HEK293 (cell line): Measurements from ENCODE around the gene ERCC1.
A peak's percentile ranks its signal among the peaks of the same experiment; 100 is the strongest.

Source experiments
- CTCF ChIA-PET: fragments of 350-600 bp; formaldehyde crosslinking; extraction: SDS; loops from one replicate; lab custom pipeline; 2021; ENCODE audit warnings: antibody characterized with exemption; lab: Yijun Ruan, JAX
- POLR2A ChIA-PET: fragments of 300-600 bp; formaldehyde crosslinking; extraction: SDS; loops from one replicate; lab custom pipeline; 2020; ENCODE audit warnings: antibody characterized with exemption, inconsistent platforms; lab: Yijun Ruan, JAX
- H3K27ac ChIP-seq: fragments of 200-500 bp; sonication (Bioruptor generic); 2 replicates; pipeline ENCODE4 v1.5.1; 2014; ENCODE audit warnings: low read depth, low read length, control low read depth, inconsistent platforms; ENCODE audit errors: extremely low read depth
- H3K36me3 ChIP-seq, 2 experiments: fragments of 200-500 bp in 1 of 2; sonication (Bioruptor generic) in 1 of 2; 1 replicate in 1 of 2; 2 replicates in 1 of 2; pipeline ENCODE4 v1.5.1; 2014 to 2017; ENCODE audit warnings: inconsistent platforms in 2 of 2, low read length in 2 of 2; ENCODE audit not compliant: control insufficient read depth in 2 of 2, insufficient read depth in 1 of 2
- H3K4me1 ChIP-seq: fragments of 200-500 bp; sonication (Bioruptor generic); 2 replicates; pipeline ENCODE4 v1.5.1; 2014; ENCODE audit warnings: mild to moderate bottlenecking, low read length, inconsistent platforms; ENCODE audit not compliant: control insufficient read depth, insufficient read depth
- H3K4me3 ChIP-seq: 2 replicates; pipeline ENCODE4 v1.5.1; 2011; ENCODE audit warnings: low read depth, mild to moderate bottlenecking, control low read depth, low read length, moderate library complexity
- H3K9me3 ChIP-seq: fragments of 200-500 bp; sonication (Bioruptor generic); 2 replicates; pipeline ENCODE4 v1.5.1; 2014; ENCODE audit warnings: low read depth, low read length, inconsistent platforms; ENCODE audit not compliant: control insufficient read depth, insufficient read depth
- ATF2 ChIP-seq: fragments of 450-650 bp; formaldehyde crosslinking; IDR thresholded peaks from 2 replicates; pipeline ENCODE4 v1.5.1; 2016; ENCODE audit warnings: missing biosample characterization, missing genetic modification characterization, low read depth
- FEZF1 ChIP-seq: fragments of 450-650 bp; formaldehyde crosslinking; IDR thresholded peaks from 2 replicates; pipeline ENCODE4 v1.5.1; 2016; ENCODE audit warnings: missing biosample characterization, missing genetic modification characterization
- GLIS1 ChIP-seq: fragments of 450-650 bp; formaldehyde crosslinking; IDR thresholded peaks from 2 replicates; pipeline ENCODE4 v1.5.1; 2016; ENCODE audit warnings: missing biosample characterization, missing genetic modification characterization
- GLIS2 ChIP-seq: fragments of 450-650 bp; formaldehyde crosslinking; IDR thresholded peaks from 2 replicates; pipeline ENCODE4 v1.5.1; 2016; ENCODE audit warnings: missing biosample characterization, missing genetic modification characterization
- SP2 ChIP-seq: fragments of 450-650 bp; formaldehyde crosslinking; IDR thresholded peaks from 2 replicates; pipeline ENCODE4 v1.5.1; 2016; ENCODE audit warnings: missing biosample characterization, missing genetic modification characterization
- WT1 ChIP-seq: fragments of 450-650 bp; formaldehyde crosslinking; IDR thresholded peaks from 2 replicates; pipeline ENCODE4 v1.5.1; 2016; ENCODE audit warnings: missing biosample characterization, missing genetic modification characterization
- ZBTB17 ChIP-seq: fragments of 450-650 bp; formaldehyde crosslinking; IDR thresholded peaks from 2 replicates; pipeline ENCODE4 v1.5.1; 2016; ENCODE audit warnings: missing biosample characterization, missing genetic modification characterization
- ZBTB21 ChIP-seq: fragments of 450-650 bp; formaldehyde crosslinking; IDR thresholded peaks from 2 replicates; pipeline ENCODE4 v1.5.1; 2017; ENCODE audit warnings: missing biosample characterization, missing genetic modification characterization
- ZBTB8A ChIP-seq: fragments of 450-650 bp; formaldehyde crosslinking; IDR thresholded peaks from 2 replicates; pipeline ENCODE4 v1.5.1; 2016; ENCODE audit warnings: missing biosample characterization, missing genetic modification characterization
- ZFP37 ChIP-seq: fragments of 450-650 bp; formaldehyde crosslinking; IDR thresholded peaks from 2 replicates; pipeline ENCODE4 v1.5.1; 2016; ENCODE audit warnings: missing biosample characterization, missing genetic modification characterization
- ZFP69B ChIP-seq: fragments of 450-650 bp; formaldehyde crosslinking; IDR thresholded peaks from 2 replicates; pipeline ENCODE4 v1.5.1; 2016; ENCODE audit warnings: missing biosample characterization, missing genetic modification characterization
- ZNF148 ChIP-seq: fragments of 450-650 bp; formaldehyde crosslinking; IDR thresholded peaks from 2 replicates; pipeline ENCODE4 v1.5.0; 2017; ENCODE audit warnings: missing biosample characterization, missing genetic modification characterization, borderline replicate concordance
- ZNF280D ChIP-seq: fragments of 450-650 bp; formaldehyde crosslinking; IDR thresholded peaks from 2 replicates; pipeline ENCODE4 v1.5.1; 2016; ENCODE audit warnings: missing biosample characterization, missing genetic modification characterization
- ZNF311 ChIP-seq: fragments of 450-650 bp; formaldehyde crosslinking; IDR thresholded peaks from 2 replicates; pipeline ENCODE4 v1.5.1; 2017; ENCODE audit warnings: missing biosample characterization, missing genetic modification characterization, borderline replicate concordance
- ZNF398 ChIP-seq: fragments of 450-650 bp; formaldehyde crosslinking; IDR thresholded peaks from 2 replicates; pipeline ENCODE4 v1.5.1; 2017; ENCODE audit warnings: missing biosample characterization, missing genetic modification characterization
- ZNF473 ChIP-seq: fragments of 450-650 bp; formaldehyde crosslinking; IDR thresholded peaks from 2 replicates; pipeline ENCODE4 v1.5.1; 2017; ENCODE audit warnings: missing biosample characterization, missing genetic modification characterization
- ZNF501 ChIP-seq: fragments of 450-650 bp; formaldehyde crosslinking; IDR thresholded peaks from 2 replicates; pipeline ENCODE4 v1.5.1; 2016; ENCODE audit warnings: missing biosample characterization, missing genetic modification characterization
- ZNF513 ChIP-seq: fragments of 450-650 bp; IDR thresholded peaks from 2 replicates; pipeline ENCODE4 v1.5.1; 2018; ENCODE audit warnings: missing biosample characterization, missing genetic modification characterization
- ZNF610 ChIP-seq: fragments of 450-650 bp; formaldehyde crosslinking; IDR thresholded peaks from 2 replicates; pipeline ENCODE4 v1.5.1; 2016; ENCODE audit warnings: missing biosample characterization, missing genetic modification characterization, borderline replicate concordance
- ZNF76 ChIP-seq: fragments of 450-650 bp; formaldehyde crosslinking; IDR thresholded peaks from 2 replicates; pipeline ENCODE4; 2016; ENCODE audit warnings: low read depth, missing biosample characterization, missing genetic modification characterization, borderline replicate concordance
- ZSCAN5A ChIP-seq: fragments of 450-650 bp; formaldehyde crosslinking; IDR thresholded peaks from 2 replicates; pipeline ENCODE4 v1.5.1; 2016; ENCODE audit warnings: missing biosample characterization, missing genetic modification characterization
- ZXDB ChIP-seq: fragments of 450-650 bp; formaldehyde crosslinking; IDR thresholded peaks from 2 replicates; pipeline ENCODE4 v1.5.1; 2016; ENCODE audit warnings: missing biosample characterization, missing genetic modification characterization

The ERCC1 gene

GRCh38 chr19:45443462-45444317 is 20.0 kb upstream of the ERCC1 start (continued):
- peak; percentile 68 for TF ChIP-seq GLIS2 (tag by site-specific recombination)
- TF ChIP-seq ZNF280D (tag by site-specific recombination) = 0 out of 2 replicates have a peak, but pooled peaks have one; percentile 41
- TF ChIP-seq ZFP69B = peak; percentile 30
- peak; percentile 72; the same call in 1 of the 2 replicates for TF ChIP-seq ZFP37 (tag by site-specific recombination)
- TF ChIP-seq WT1 = peak; percentile 25; the same call in 1 of the 2 replicates
- peak; percentile 13; the same call in 1 of the 2 replicates for TF ChIP-seq ZNF76 (tag by site-specific recombination)
- TF ChIP-seq ATF2 = peak; percentile 88
- peak; percentile 83 for TF ChIP-seq GLIS1
- TF ChIP-seq ZXDB (tag by site-specific recombination) = peak; percentile 78
- TF ChIP-seq ZBTB8A (tag by site-specific recombination) = peak; percentile 64
- no peak for TF ChIP-seq ZNF148
- peak; percentile 69; the same call in 1 of the 2 replicates for TF ChIP-seq ZNF610 (tag by site-specific recombination)
- TF ChIP-seq FEZF1 (tag by site-specific recombination) = peak; percentile 51
- TF ChIP-seq, all 188 proteins: peak for 50

- Histone ChIP-seq H3K36me3 (no peaks in the 10 kb centered on the region), H3K9me3 (no peaks in the 10 kb centered on the region), H3K27ac (no peak overlapping the region), H3K4me1 (0 out of 2 replicates have a peak, but pooled peaks cover 4% of the 10 kb centered on the region), H3K4me3 (peak overlapping the region; percentile 27)
- ChIA-PET CTCF (interaction anchor here (0.5 to 5.8 kb wide), 4 partner anchors 35 to 318 kb away, joined by 3 to 87 read pairs (median 5); no protein-coding TSS in a partner anchor), POLR2A (interaction anchor here (0.9 to 1.0 kb wide), 2 partner anchors 25 to 27 kb away, joined by 3 to 5 read pairs; partner anchors contain the start of gene FOSB)
- no peak for TF ChIP-seq ZNF473 (tag by site-specific recombination)
- peak; percentile 1 for TF ChIP-seq SP2 (tag by site-specific recombination)
- TF ChIP-seq ZNF311 (tag by site-specific recombination) = no peak
- TF ChIP-seq ZNF398 (tag by site-specific recombination) = peak; percentile 23
- TF ChIP-seq ZNF501 (tag by site-specific recombination) = 0 out of 2 replicates have a peak, but pooled peaks have one; percentile 5
- no peak for TF ChIP-seq ZSCAN5A (tag by site-specific recombination)
- TF ChIP-seq ZBTB17 (tag by site-specific recombination) = peak; percentile 79
- TF ChIP-seq ZNF513 (tag by site-specific recombination) = 0 out of 2 replicates have a peak, but pooled peaks have one; percentile 39
- TF ChIP-seq ZBTB21 (tag by site-specific recombination) = peak; percentile 84
Observed at GRCh38 chr19:45442778-45443461, 19.2 kb upstream of the ERCC1 start.
